OCI-LY1 (cell line): ENCODE measurements around the gene GALC.

Experiments
- EZH2 ChIP-seq: fragments of 200-600 bp; sonication (generic), shearing (Covaris generic); IDR thresholded peaks from 2 replicates; pipeline ENCODE4 v1.8.0; 2017; ENCODE audit warnings: borderline replicate concordance, mixed run types, mild to moderate bottlenecking, antibody characterized with exemption, low read length, moderate library complexity, mixed read lengths
- TF ChIP-seq, protein P1 (sequence below): fragments of 200-600 bp; sonication (generic), shearing (Covaris generic); IDR thresholded peaks from 2 replicates; pipeline ENCODE4 v1.5.1; 2017; ENCODE audit warnings: mild to moderate bottlenecking, antibody characterized with exemption, low read length, moderate library complexity, mixed read lengths

GRCh38 chr14:87966816-87967215 is 26.2 kb downstream of the GALC start:
- TF ChIP-seq, protein P1, sequence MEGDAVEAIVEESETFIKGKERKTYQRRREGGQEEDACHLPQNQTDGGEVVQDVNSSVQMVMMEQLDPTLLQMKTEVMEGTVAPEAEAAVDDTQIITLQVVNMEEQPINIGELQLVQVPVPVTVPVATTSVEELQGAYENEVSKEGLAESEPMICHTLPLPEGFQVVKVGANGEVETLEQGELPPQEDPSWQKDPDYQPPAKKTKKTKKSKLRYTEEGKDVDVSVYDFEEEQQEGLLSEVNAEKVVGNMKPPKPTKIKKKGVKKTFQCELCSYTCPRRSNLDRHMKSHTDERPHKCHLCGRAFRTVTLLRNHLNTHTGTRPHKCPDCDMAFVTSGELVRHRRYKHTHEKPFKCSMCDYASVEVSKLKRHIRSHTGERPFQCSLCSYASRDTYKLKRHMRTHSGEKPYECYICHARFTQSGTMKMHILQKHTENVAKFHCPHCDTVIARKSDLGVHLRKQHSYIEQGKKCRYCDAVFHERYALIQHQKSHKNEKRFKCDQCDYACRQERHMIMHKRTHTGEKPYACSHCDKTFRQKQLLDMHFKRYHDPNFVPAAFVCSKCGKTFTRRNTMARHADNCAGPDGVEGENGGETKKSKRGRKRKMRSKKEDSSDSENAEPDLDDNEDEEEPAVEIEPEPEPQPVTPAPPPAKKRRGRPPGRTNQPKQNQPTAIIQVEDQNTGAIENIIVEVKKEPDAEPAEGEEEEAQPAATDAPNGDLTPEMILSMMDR = no peak
- TF ChIP-seq EZH2 = no peak
